Thoracic aorta (tissue), 2 donors: ENCODE results near the gene OPRD1. TPM values are rescaled to one million over a fixed set of nuclear protein-coding genes. Genes with fewer than 3 reads are reported as not detected.
"Not testable (repeated sequence)": the region's sequence is repeated elsewhere in the genome, so short reads cannot be mapped to it uniquely, and the experiment has no call there.

Experiments used
- ATAC-seq: fragments of 150-250 bp; one replicate; pipeline ENCODE4 v1.8.0; 2017; ENCODE audit warnings: low read depth; ENCODE audit not compliant: insufficient number of reproducible peaks, low FRiP score
- DNase-seq: peaks from one replicate; pipeline ENCODE4 v3.0.0-alpha.2; 2020; ENCODE audit warnings: low spot score
- H3K27ac ChIP-seq, 2 donors: fragments of 200-600 bp; sonication (generic); 1 replicate in 1 of 2; 2 replicates in 1 of 2; pipeline ENCODE4 v1.5.1; 2016; ENCODE audit warnings: mild to moderate bottlenecking in 2 of 2, moderate library complexity in 2 of 2
- H3K27me3 ChIP-seq: fragments of 200-600 bp; sonication (generic); replicated peaks from 2 replicates; pipeline ENCODE4 v1.6.0; 2016; ENCODE audit warnings: mild to moderate bottlenecking; ENCODE audit not compliant: insufficient read depth
- H3K36me3 ChIP-seq: fragments of 200-600 bp; sonication (generic); one replicate; pipeline ENCODE4 v1.5.1; 2016
- H3K4me1 ChIP-seq, 2 donors: fragments of 200-600 bp; sonication (generic); 1 replicate in 1 of 2; 2 replicates in 1 of 2; pipeline versions ENCODE4 v1.5.1 to v1.6.0; 2016; ENCODE audit warnings: low read depth in 2 of 2, mild to moderate bottlenecking in 1 of 2; ENCODE audit not compliant: control insufficient read depth in 1 of 2
- H3K4me3 ChIP-seq: fragments of 200-600 bp; sonication (generic); 2 replicates; pipeline ENCODE4 v1.5.1; 2016; ENCODE audit warnings: mild to moderate bottlenecking
- H3K9me3 ChIP-seq: fragments of 200-600 bp; sonication (generic); 2 replicates; pipeline ENCODE4 v1.5.1; 2016
- CTCF ChIP-seq: fragments of 200-600 bp; sonication (generic); IDR thresholded peaks from one replicate; pipeline ENCODE4 v1.5.1; 2019; ENCODE audit warnings: antibody characterized with exemption
- total RNA-seq, 2 donors: library from RNA; depleted of rRNA; stranded (reverse); fragments of >200 nt; gene quantifications; one replicate each; pipeline versions ENCODE4 v1.1.0 to v1.2.3, GENCODE V29; 2016

OPRD1 gene
- total RNA-seq, 2 donors from 2014 or later: not detected

- ATAC-seq (no peak), DNase-seq (no peak)
- Histone ChIP-seq H3K27me3 (no peaks in the 10 kb centered on the region), H3K36me3 (no peaks in the 10 kb centered on the region), H3K4me3 (no peak overlapping the region), H3K9me3 (no peaks in the 10 kb centered on the region), H3K4me1 (no peaks in the 10 kb centered on the region), H3K27ac (no peak overlapping the region)
- TF ChIP-seq CTCF: no peak
Observed at GRCh38 chr1:28869952-28870351, 58.0 kb downstream of the OPRD1 start.

GRCh38 chr1:28871631-28872401 is 59.8 kb downstream of the OPRD1 start:
- Histone ChIP-seq H3K9me3 (no peaks in the 10 kb centered on the region), H3K4me1 (no peaks in the 10 kb centered on the region), H3K27ac (no peak overlapping the region), H3K27me3 (no peaks in the 10 kb centered on the region), H3K36me3 (no peaks in the 10 kb centered on the region), H3K4me3 (no peak overlapping the region)
- DNase-seq (no peak), ATAC-seq (no peak)
- no peak for TF ChIP-seq CTCF

- not testable (repeated sequence) for H3K4me1 ChIP-seq, H3K4me3 ChIP-seq, H3K27me3 ChIP-seq, H3K9me3 ChIP-seq, ATAC-seq, H3K27ac ChIP-seq, DNase-seq, H3K36me3 ChIP-seq
Observed at GRCh38 chr1:28875134-28875533, 63.2 kb downstream of the OPRD1 start.

- Histone ChIP-seq H3K9me3 (no peaks in the 10 kb centered on the region), H3K27ac (no peak overlapping the region), H3K4me3 (no peak overlapping the region), H3K27me3 (no peaks in the 10 kb centered on the region), H3K36me3 (no peaks in the 10 kb centered on the region), H3K4me1 (peaks cover 0 to 2% of the 10 kb centered on the region in 2 donors)
- ATAC-seq (peak; percentile 39), DNase-seq (no peak)
- TF ChIP-seq CTCF: peak; percentile 89
Observed at GRCh38 chr1:28877132-28877781, 65.3 kb downstream of the OPRD1 start.

GRCh38 chr1:28878796-28879195 is 66.8 kb downstream of the OPRD1 start:
- H3K27me3 ChIP-seq: no peaks in the 10 kb centered on the region
- H3K36me3 ChIP-seq: no peaks in the 10 kb centered on the region
- H3K27ac ChIP-seq: no peak overlapping the region
- peaks cover 0 to 6% of the 10 kb centered on the region in 2 donors for H3K4me1 ChIP-seq
- TF ChIP-seq CTCF: no peak
- H3K4me3 ChIP-seq: no peak overlapping the region
- DNase-seq (no peak), ATAC-seq (no peak)
- H3K9me3 ChIP-seq: no peaks in the 10 kb centered on the region
